ENCODE measurements around the gene BRD2. TPM values are rescaled to one million over a fixed set of nuclear protein-coding genes. Genes with fewer than 3 reads are reported as not detected.

The BRD2 gene
- polyA plus RNA-seq, 6 donors from 2014 or later: 26.9 to 148 (median 48.5) TPM

- peaks cover 32 to 48% (median 45%) of the 10 kb centered on the region in 3 donors for H3K4me1 Mint-ChIP-seq
- DNase-seq (no peak), ATAC-seq (ENCODE audit: low read depth in 2 of 2) (no peak)
- H3K4me3 Mint-ChIP-seq: peak overlapping the region in 1 of 8 donors; percentile 72
- peak overlapping the region in 4 of 6 donors; percentile 32 to 90 (median 53) for H3K27ac Mint-ChIP-seq
- no peaks in the 10 kb centered on the region for H3K9me3 Mint-ChIP-seq
- H3K36me3 Mint-ChIP-seq: peaks cover 6 to 18% of the 10 kb centered on the region in 2 donors
- no peaks in the 10 kb centered on the region for H3K27me3 Mint-ChIP-seq
These were observed 33.3 kb downstream of the BRD2 start for GRCh38 chr6:33001685-33002084.

DNA sequence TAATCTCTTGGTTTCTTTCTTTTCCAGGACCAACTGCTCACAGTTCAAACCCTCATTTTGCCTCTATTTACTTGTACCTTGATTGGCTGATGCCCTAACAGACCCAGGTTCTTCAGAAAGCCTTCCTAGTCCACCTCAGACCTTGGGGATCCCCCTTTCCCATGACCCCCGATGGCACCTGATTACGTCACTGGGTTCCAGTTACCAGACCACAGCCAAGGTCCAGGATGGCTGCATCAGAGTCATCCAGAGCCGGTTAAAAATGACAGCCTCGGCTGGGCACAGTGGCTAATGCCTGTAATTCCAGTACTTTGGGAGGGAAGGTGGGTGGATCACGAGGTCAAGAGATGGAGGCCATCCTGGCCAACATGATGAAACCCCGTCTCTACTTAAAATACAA is 36.5 kb downstream of the BRD2 start:
- H3K36me3 Mint-ChIP-seq: peaks cover 6 to 44% of the 10 kb centered on the region in 2 donors
- ATAC-seq (ENCODE audit: low read depth in 2 of 2): no peak
- H3K4me3 Mint-ChIP-seq: peak overlapping the region in 2 of 8 donors; percentile 49 to 64
- no peaks in the 10 kb centered on the region for H3K27me3 Mint-ChIP-seq
- H3K4me1 Mint-ChIP-seq: peaks cover 59 to 73% (median 70%) of the 10 kb centered on the region in 3 donors
- H3K9me3 Mint-ChIP-seq: no peaks in the 10 kb centered on the region
- H3K27ac Mint-ChIP-seq: peak overlapping the region in 4 of 6 donors; percentile 26 to 98 (median 80)
- DNase-seq: no peak

- H3K27me3 Mint-ChIP-seq: no peaks in the 10 kb centered on the region
- DNase-seq (no peak), ATAC-seq (ENCODE audit: low read depth in 2 of 2) (no peak)
- peaks cover 47 to 66% (median 56%) of the 10 kb centered on the region in 3 donors for H3K4me1 Mint-ChIP-seq
- H3K27ac Mint-ChIP-seq: peak overlapping the region; percentile 95 to 99 (median 98)
- H3K9me3 Mint-ChIP-seq: no peaks in the 10 kb centered on the region
- H3K36me3 Mint-ChIP-seq: peaks cover 6 to 38% of the 10 kb centered on the region in 2 donors
- H3K4me3 Mint-ChIP-seq: peak overlapping the region; percentile 89 to 100 (median 98)
These were observed 39.5 kb downstream of the BRD2 start for GRCh38 chr6:33007831-33008400.

DNA sequence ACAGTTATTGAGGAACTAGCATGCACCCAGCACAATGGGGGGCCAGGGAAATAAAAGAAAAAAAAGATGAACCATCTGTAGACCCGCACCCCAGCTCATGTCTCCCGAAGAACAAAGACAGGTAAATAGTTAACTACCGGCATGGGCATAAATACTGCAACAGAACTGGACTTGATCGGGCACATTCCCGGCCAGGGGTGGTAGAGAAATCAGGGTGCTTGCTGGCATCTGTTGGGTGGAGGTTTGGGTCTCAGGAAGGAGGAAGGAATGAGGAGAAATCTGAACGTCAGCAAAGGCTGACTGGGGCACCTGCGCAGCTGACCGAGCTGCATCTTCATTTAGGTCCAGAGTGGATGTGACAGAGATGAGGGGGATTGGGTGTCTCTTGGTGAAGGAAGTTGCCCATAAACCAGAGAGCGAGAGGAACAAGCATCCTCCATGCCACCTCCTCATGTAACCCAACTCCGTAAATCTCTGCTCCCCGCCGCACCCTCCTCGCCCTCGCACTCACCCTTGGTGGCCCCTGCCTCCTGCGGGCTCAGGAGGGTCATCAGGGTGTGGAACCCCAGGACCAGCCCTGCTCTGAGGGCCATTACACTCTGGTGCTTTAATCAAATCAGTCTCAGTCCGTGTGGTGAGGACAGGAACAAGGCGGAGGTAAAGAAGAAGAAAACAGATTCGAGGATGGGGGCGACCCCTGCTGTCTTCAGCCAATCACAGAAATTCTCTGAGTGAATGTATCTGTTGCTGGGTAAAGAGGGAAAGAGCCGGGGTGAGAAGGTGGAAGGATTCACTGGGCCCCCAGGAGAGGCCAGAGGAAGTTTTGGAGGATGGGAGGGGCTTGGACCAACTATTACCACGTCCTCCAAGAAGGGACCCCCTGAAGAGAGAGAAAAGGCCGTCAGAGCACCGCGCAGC is 40.8 kb downstream of the BRD2 start, which contains the start of gene HLA-DOA:
HLA-DOA (minus strand) TSS at position 648 of the 918 bp plus-strand sequence.
- peaks cover 42 to 63% (median 45%) of the 10 kb centered on the region in 3 donors for H3K4me1 Mint-ChIP-seq
- ATAC-seq (ENCODE audit: low read depth in 2 of 2): peak; percentile 94
- no peaks in the 10 kb centered on the region for H3K27me3 Mint-ChIP-seq
- DNase-seq: peak; percentile 84
- H3K9me3 Mint-ChIP-seq: no peaks in the 10 kb centered on the region
- H3K27ac Mint-ChIP-seq: peak within 1 kb of the TSS; percentile 95 to 99 (median 98)
- H3K36me3 Mint-ChIP-seq: peaks cover 6 to 38% of the 10 kb centered on the region in 2 donors
- H3K4me3 Mint-ChIP-seq: peak within 1 kb of the TSS; percentile 89 to 100 (median 98)

GRCh38 chr6:33010356-33010755 is 42.0 kb downstream of the BRD2 start:
- Mint-ChIP-seq H3K4me3 (peak overlapping the region in 3 of 8 donors; percentile 12 to 39 (median 28)), H3K4me1 (peaks cover 51 to 64% (median 55%) of the 10 kb centered on the region in 3 donors), H3K36me3 (peaks cover 6 to 38% of the 10 kb centered on the region in 2 donors), H3K27me3 (no peaks in the 10 kb centered on the region), H3K9me3 (no peaks in the 10 kb centered on the region), H3K27ac (peak overlapping the region; percentile 57 to 98 (median 90))
- DNase-seq: no peak
- no peak for ATAC-seq (ENCODE audit: low read depth in 2 of 2)

DNA sequence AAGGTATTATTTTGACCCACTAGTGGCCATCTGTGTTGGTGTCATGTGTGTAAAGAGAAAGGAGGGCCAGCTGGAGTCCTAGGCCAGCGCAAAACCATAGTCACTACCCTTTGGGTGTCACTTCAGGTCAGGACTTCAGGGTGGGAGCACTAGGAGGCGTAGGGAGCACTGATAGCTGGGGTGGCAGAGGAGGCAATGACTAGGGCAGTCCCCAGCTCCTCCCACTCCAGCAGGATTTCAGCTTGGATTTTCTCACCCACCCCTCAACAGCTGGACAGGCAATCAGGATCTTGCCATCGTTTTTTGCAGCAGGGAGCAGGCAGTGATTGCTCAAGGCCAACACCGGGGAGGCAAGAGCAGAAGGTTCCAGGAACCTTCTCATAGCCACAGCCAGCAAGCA is 45.2 kb downstream of the BRD2 start:
- no peak overlapping the region for H3K4me3 Mint-ChIP-seq
- H3K27me3 Mint-ChIP-seq: no peaks in the 10 kb centered on the region
- H3K9me3 Mint-ChIP-seq: no peaks in the 10 kb centered on the region
- peaks cover 53 to 68% (median 55%) of the 10 kb centered on the region in 3 donors for H3K4me1 Mint-ChIP-seq
- H3K27ac Mint-ChIP-seq: peak overlapping the region in 3 of 6 donors; percentile 51 to 72 (median 52)
- DNase-seq: no peak
- ATAC-seq (ENCODE audit: low read depth in 2 of 2): no peak
- H3K36me3 Mint-ChIP-seq: peaks cover 0 to 7% of the 10 kb centered on the region in 2 donors

DNA sequence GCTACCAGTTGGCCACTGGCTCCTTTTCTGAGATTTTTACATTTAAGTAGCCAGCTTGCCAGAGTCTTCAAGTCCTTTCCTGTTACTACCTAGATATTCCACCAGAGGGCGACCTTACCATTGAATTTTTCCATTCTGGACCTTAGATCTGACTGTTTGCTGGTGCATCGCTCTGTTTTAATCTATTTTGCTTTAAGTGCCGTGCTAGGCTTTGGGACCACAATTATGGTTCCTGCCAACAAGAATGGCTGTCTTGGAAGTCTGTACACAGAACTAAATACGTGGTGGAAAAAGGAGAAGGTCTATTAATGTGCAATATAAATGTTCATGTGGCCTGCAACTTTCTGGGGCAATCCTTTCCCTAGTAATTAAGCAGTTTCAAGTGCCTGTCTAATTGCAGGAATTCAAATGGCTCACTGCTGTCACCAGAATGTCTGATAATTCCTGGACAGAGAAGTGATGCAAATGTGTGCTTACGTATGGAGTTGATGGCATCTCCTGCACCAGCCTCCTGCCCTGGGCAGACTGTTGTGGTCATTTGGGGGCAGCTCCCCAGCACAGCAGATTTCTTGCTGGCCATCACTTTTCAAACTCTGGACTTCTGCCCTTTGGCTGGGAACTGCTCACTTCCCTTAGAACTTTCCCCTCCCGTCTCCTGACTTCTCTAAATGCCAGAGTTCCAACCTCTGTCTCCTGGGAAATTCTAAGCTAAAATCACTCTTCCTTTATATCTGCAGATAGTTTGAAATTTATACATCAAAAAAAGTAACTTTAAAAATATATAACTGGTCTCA is 46.6 kb downstream of the BRD2 start:
- ATAC-seq (ENCODE audit: low read depth in 2 of 2) (peak; percentile 17 to 24), DNase-seq (peak; percentile 84)
- Mint-ChIP-seq H3K36me3 (no peaks in the 10 kb centered on the region), H3K27me3 (no peaks in the 10 kb centered on the region), H3K4me1 (peaks cover 57 to 71% (median 61%) of the 10 kb centered on the region in 3 donors), H3K9me3 (no peaks in the 10 kb centered on the region), H3K4me3 (peak overlapping the region; percentile 29 to 87 (median 61)), H3K27ac (peak overlapping the region; percentile 92 to 100 (median 98))

DNA sequence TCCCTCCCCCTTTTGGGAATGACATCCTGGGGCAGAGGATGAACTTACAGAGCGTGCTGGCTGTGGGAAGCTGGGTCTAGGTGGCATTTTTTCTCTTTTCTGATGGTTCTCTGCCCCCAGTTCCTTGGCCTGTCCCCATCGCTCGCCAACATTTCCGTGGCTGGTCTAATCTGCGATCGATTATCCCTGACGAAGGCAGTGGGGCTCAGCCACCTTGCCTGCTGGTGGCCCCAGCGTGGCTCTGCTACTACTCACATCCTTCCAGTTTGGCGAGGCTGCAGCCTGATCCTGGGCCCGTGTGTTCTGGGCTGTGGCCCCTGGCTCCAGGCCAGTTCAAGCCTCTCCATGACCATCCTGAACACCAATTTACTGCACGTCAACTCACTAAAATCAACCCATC is 47.4 kb downstream of the BRD2 start:
- peak overlapping the region in 4 of 8 donors; percentile 16 to 66 (median 40) for H3K4me3 Mint-ChIP-seq

GRCh38 chr6:33017018-33017417 is 48.6 kb downstream of the BRD2 start:
- Mint-ChIP-seq H3K36me3 (no peaks in the 10 kb centered on the region), H3K9me3 (no peaks in the 10 kb centered on the region), H3K27me3 (no peaks in the 10 kb centered on the region), H3K4me1 (peaks cover 59 to 72% (median 70%) of the 10 kb centered on the region in 3 donors), H3K4me3 (peak overlapping the region in 4 of 8 donors; percentile 0 to 78 (median 66)), H3K27ac (peak overlapping the region; percentile 97 to 100 (median 100))
- no peak for ATAC-seq (ENCODE audit: low read depth in 2 of 2)
- DNase-seq: no peak

More for the DNA sequence above, 47.4 kb downstream of the BRD2 start:
- no peak for ATAC-seq (ENCODE audit: low read depth in 2 of 2)
- H3K36me3 Mint-ChIP-seq: no peaks in the 10 kb centered on the region
- H3K27me3 Mint-ChIP-seq: no peaks in the 10 kb centered on the region
- peaks cover 65 to 71% (median 69%) of the 10 kb centered on the region in 3 donors for H3K4me1 Mint-ChIP-seq
- H3K9me3 Mint-ChIP-seq: no peaks in the 10 kb centered on the region
- DNase-seq: no peak
- H3K27ac Mint-ChIP-seq: peak overlapping the region; percentile 97 to 100 (median 100)

DNA sequence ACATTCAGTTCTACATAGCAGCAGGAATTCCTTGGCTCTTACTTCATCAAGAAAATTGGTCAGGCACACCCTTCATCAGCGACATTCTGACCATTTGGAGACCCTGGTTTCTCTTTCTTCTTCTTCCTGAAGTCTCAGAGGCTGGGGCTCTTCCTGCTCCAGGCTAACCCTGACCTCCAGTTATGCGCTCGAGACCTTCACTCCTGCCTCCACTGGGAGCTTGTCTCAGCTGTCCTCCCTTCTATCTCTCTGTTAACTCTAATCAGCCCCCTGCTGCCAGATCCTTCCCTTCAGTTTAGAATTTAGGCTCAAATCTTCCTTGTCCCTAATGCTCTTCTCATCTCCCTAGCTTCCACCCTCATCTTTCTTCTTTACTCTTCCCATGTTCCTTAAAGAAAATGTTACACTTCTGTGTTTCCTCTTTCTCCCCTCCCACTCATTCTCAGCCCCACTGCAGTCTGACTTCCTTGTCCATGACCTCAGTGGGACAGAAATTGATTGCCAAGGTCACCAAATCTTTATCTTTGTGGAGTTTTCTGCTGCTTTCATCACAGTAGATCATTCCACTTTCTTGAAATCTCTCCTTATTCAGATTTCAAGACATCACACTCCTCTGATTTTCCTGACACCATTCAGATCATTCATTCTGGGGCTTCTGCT is 49.4 kb downstream of the BRD2 start:
- peak; percentile 36 for DNase-seq

GRCh38 chr6:33018418-33018817 is 50.0 kb downstream of the BRD2 start:
- H3K27ac Mint-ChIP-seq: peak overlapping the region; percentile 97 to 100 (median 100)
- H3K4me1 Mint-ChIP-seq: peaks cover 65 to 84% (median 78%) of the 10 kb centered on the region in 3 donors
- H3K36me3 Mint-ChIP-seq: no peaks in the 10 kb centered on the region

More for the DNA sequence above, 49.4 kb downstream of the BRD2 start:
- Mint-ChIP-seq H3K4me1 (peaks cover 59 to 79% (median 78%) of the 10 kb centered on the region in 3 donors), H3K27ac (peak overlapping the region; percentile 97 to 100 (median 100)), H3K4me3 (peak overlapping the region; percentile 36 to 78 (median 61)), H3K27me3 (no peaks in the 10 kb centered on the region), H3K36me3 (no peaks in the 10 kb centered on the region), H3K9me3 (no peaks in the 10 kb centered on the region)
- no peak for ATAC-seq (ENCODE audit: low read depth in 2 of 2)

DNA sequence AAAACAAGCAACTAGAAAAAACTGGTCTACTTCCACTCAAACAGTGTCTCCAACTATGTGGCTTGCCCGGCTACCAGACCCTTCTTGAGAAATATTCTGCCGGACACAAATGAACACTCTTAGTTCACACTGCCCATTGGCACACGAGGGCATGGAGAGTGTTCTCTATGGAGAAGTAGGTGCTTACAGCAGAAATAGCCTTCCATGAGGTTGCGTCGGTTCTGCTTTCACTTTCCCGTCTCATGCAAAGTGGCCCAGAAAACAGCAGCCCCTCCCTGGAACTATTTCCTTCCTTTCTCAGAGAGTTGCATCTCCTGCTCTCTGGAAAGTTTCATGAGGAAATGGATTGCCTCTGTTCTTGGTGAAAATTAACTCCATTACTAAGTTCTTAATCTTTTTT is 50.5 kb downstream of the BRD2 start:
- Mint-ChIP-seq H3K4me1 (peaks cover 65 to 84% (median 78%) of the 10 kb centered on the region in 3 donors), H3K36me3 (no peaks in the 10 kb centered on the region), H3K27me3 (no peaks in the 10 kb centered on the region), H3K9me3 (no peaks in the 10 kb centered on the region), H3K4me3 (peak overlapping the region; percentile 37 to 88 (median 76)), H3K27ac (peak overlapping the region; percentile 97 to 100 (median 100))
- ATAC-seq (ENCODE audit: low read depth in 2 of 2): peak; percentile 93 to 94
- peak; percentile 91 for DNase-seq

More at GRCh38 chr6:33018418-33018817, 50.0 kb downstream of the BRD2 start:
- no peak for ATAC-seq (ENCODE audit: low read depth in 2 of 2)
- no peak for DNase-seq
- H3K4me3 Mint-ChIP-seq: peak overlapping the region; percentile 36 to 78 (median 61)
- no peaks in the 10 kb centered on the region for H3K9me3 Mint-ChIP-seq
- H3K27me3 Mint-ChIP-seq: no peaks in the 10 kb centered on the region
